HG03442 (cell line): ENCODE results near the gene RAP1B.
A peak's percentile ranks its signal among the peaks of the same experiment; 100 is the strongest.

Experiments
- ATAC-seq: cut with Tn5 transposase; IDR thresholded peaks from one replicate; pipeline ENCODE4 v1.9.1; 2021; ENCODE audit warnings: mild to moderate bottlenecking, moderate library complexity; ENCODE audit not compliant: unreplicated experiment

RAP1B gene

GRCh38 chr12:68611094-68611805 lies 551 bp downstream of the RAP1B start:
- ATAC-seq: peak; percentile 25

GRCh38 chr12:68611806-68612160 lies 1.1 kb downstream of the RAP1B start:
- no peak for ATAC-seq

- no peak for ATAC-seq
These were observed 1.5 kb downstream of the RAP1B start for GRCh38 chr12:68612202-68612601.

- no peak for ATAC-seq
These were observed 2.0 kb downstream of the RAP1B start for GRCh38 chr12:68612697-68613096.

GRCh38 chr12:68613209-68613904 lies 2.7 kb downstream of the RAP1B start:
- ATAC-seq: no peak

GRCh38 chr12:68614105-68614679 lies 3.5 kb downstream of the RAP1B start:
- ATAC-seq: no peak

- ATAC-seq: no peak
These were observed 4.1 kb downstream of the RAP1B start for GRCh38 chr12:68614769-68615168.

- ATAC-seq: no peak
These were observed 6.6 kb downstream of the RAP1B start for GRCh38 chr12:68617160-68617926.

- ATAC-seq: no peak
These were observed 8.8 kb downstream of the RAP1B start for GRCh38 chr12:68619541-68619940.

- no peak for ATAC-seq
These were observed 10.1 kb downstream of the RAP1B start for GRCh38 chr12:68620519-68621471.

GRCh38 chr12:68621472-68622081 lies 10.9 kb downstream of the RAP1B start:
- ATAC-seq: no peak

GRCh38 chr12:68622250-68622649 lies 11.6 kb downstream of the RAP1B start:
- no peak for ATAC-seq

- ATAC-seq: no peak
These were observed 12.4 kb downstream of the RAP1B start for GRCh38 chr12:68623059-68623458.

- no peak for ATAC-seq
These were observed 13.3 kb downstream of the RAP1B start for GRCh38 chr12:68623984-68624383.

- no peak for ATAC-seq
These were observed 14.2 kb downstream of the RAP1B start for GRCh38 chr12:68624933-68625332.

GRCh38 chr12:68627673-68628319 lies 17.1 kb downstream of the RAP1B start:
- ATAC-seq: no peak

GRCh38 chr12:68628698-68629097 lies 18.0 kb downstream of the RAP1B start:
- no peak for ATAC-seq

GRCh38 chr12:68630050-68630449 lies 19.4 kb downstream of the RAP1B start:
- no peak for ATAC-seq

- no peak for ATAC-seq
These were observed 19.9 kb downstream of the RAP1B start for GRCh38 chr12:68630598-68630997.
